Stimulated activated CD4-positive, alpha-beta T cell treated with anti-CD3 and anti-CD28 coated beads, TNF-alpha, amount 100 ng/mL, for 24 hours (primary cell): ENCODE results near the gene EPB41L4B.

Source experiments
- DNase-seq, 3 experiments: peaks; one replicate each; pipeline ENCODE4 v3.0.0-alpha.2; 2020; ENCODE audit warnings: low read depth in 3 of 3

EPB41L4B gene

GRCh38 chr9:109269839-109270238 lies 51.0 kb downstream of the EPB41L4B start:
- DNase-seq, result no peak

GRCh38 chr9:109269081-109269480 lies 51.8 kb downstream of the EPB41L4B start:
- no peak for DNase-seq

GRCh38 chr9:109267555-109267954 lies 53.3 kb downstream of the EPB41L4B start:
- no peak for DNase-seq

GRCh38 chr9:109264877-109265587 lies 55.8 kb downstream of the EPB41L4B start:
- no peak for DNase-seq

GRCh38 chr9:109263358-109263757 lies 57.5 kb downstream of the EPB41L4B start:
- no peak for DNase-seq

GRCh38 chr9:109258481-109259302 lies 62.2 kb downstream of the EPB41L4B start:
- no peak for DNase-seq

- DNase-seq, result no peak
Observed at GRCh38 chr9:109256336-109256735, 64.5 kb downstream of the EPB41L4B start.

- DNase-seq, result no peak
Observed at GRCh38 chr9:109255394-109255793, 65.5 kb downstream of the EPB41L4B start.

GRCh38 chr9:109254317-109254716 lies 66.5 kb downstream of the EPB41L4B start:
- no peak for DNase-seq

- no peak for DNase-seq
Observed at GRCh38 chr9:109253637-109254284, 67.1 kb downstream of the EPB41L4B start.

GRCh38 chr9:109253241-109253636 lies 67.6 kb downstream of the EPB41L4B start:
- no peak for DNase-seq

- DNase-seq, result no peak
Observed at GRCh38 chr9:109252291-109252690, 68.6 kb downstream of the EPB41L4B start.

- DNase-seq, result no peak
Observed at GRCh38 chr9:109251776-109252106, 69.1 kb downstream of the EPB41L4B start.

- no peak for DNase-seq
Observed at GRCh38 chr9:109251080-109251775, 69.6 kb downstream of the EPB41L4B start.

GRCh38 chr9:109250771-109251079 lies 70.1 kb downstream of the EPB41L4B start:
- no peak for DNase-seq

GRCh38 chr9:109250311-109250741 lies 70.5 kb downstream of the EPB41L4B start:
- DNase-seq, result no peak

GRCh38 chr9:109249615-109250014 lies 71.2 kb downstream of the EPB41L4B start:
- DNase-seq, result no peak

GRCh38 chr9:109248133-109248581 lies 72.7 kb downstream of the EPB41L4B start:
- no peak for DNase-seq

GRCh38 chr9:109247228-109247627 lies 73.6 kb downstream of the EPB41L4B start:
- no peak for DNase-seq

- DNase-seq, result no peak
Observed at GRCh38 chr9:109246533-109246932, 74.3 kb downstream of the EPB41L4B start.

- no peak for DNase-seq
Observed at GRCh38 chr9:109245310-109245897, 75.5 kb downstream of the EPB41L4B start.
